Measurements from ENCODE around the gene RSBN1L. TPM values are rescaled to one million over a fixed set of nuclear protein-coding genes. Genes with fewer than 3 reads are reported as not detected.

The RSBN1L gene
- total RNA-seq, 1 donor from 2014 or later, result 27.7 TPM

Other genes starting within 250 kb of the RSBN1L start
- 149 TPM for gene PTPN12, start 159.2 kb upstream of the RSBN1L start, total RNA-seq
- gene TMEM60, start 102.0 kb downstream of the RSBN1L start, total RNA-seq, result 22.8 TPM
- 14.4 TPM for gene PHTF2, start 102.3 kb downstream of the RSBN1L start, total RNA-seq